GM12873 (cell line): ENCODE measurements around the gene TMEM38A.

ENCODE experiments used
- CTCF ChIP-seq: IDR thresholded peaks from 2 replicates; pipeline ENCODE4 v1.5.1; 2012; ENCODE audit warnings: low read depth, mild to moderate bottlenecking, moderate library complexity, low read length, control low read depth; ENCODE audit not compliant: insufficient read depth; ENCODE audit errors: missing control alignments

TMEM38A gene

GRCh38 chr19:16715611-16716010 is 54.7 kb downstream of the TMEM38A start:
- TF ChIP-seq CTCF: no peak

GRCh38 chr19:16721051-16721450 is 60.1 kb downstream of the TMEM38A start:
- no peak for TF ChIP-seq CTCF

GRCh38 chr19:16722591-16722990 is 61.7 kb downstream of the TMEM38A start:
- no peak for TF ChIP-seq CTCF

- no peak for TF ChIP-seq CTCF
Measured at GRCh38 chr19:16726916-16727315, 66.0 kb downstream of the TMEM38A start.

- no peak for TF ChIP-seq CTCF
Measured at GRCh38 chr19:16736709-16737108, 75.8 kb downstream of the TMEM38A start.

- TF ChIP-seq CTCF: no peak
Measured at GRCh38 chr19:16737911-16738310, 77.0 kb downstream of the TMEM38A start.

GRCh38 chr19:16739546-16739945 is 78.6 kb downstream of the TMEM38A start:
- TF ChIP-seq CTCF: no peak
